Gastroesophageal sphincter (tissue), 4 donors: ENCODE results near the gene GJC1. TPM values are rescaled to one million over a fixed set of nuclear protein-coding genes. Genes with fewer than 3 reads are reported as not detected.
A peak's percentile ranks its signal among the peaks of the same experiment; 100 is the strongest.

Source experiments
- ATAC-seq: fragments of 150-250 bp; one replicate; pipeline ENCODE4 v1.9.1; 2016; ENCODE audit warnings: mild to moderate bottlenecking, moderate library complexity
- H3K27ac ChIP-seq, 4 donors: fragments of 200-600 bp; sonication (generic) in 3 of 4; 1 replicate in 3 of 4; 2 replicates in 1 of 4; pipeline ENCODE4 v1.5.1; 2016 to 2019
- H3K27me3 ChIP-seq: fragments of 200-600 bp; sonication (generic); one replicate; pipeline ENCODE4 v1.5.1; 2019
- H3K36me3 ChIP-seq, 2 donors: fragments of 200-600 bp; sonication (generic); one replicate each; pipeline ENCODE4 v1.5.1; 2019; ENCODE audit warnings: control low read depth in 1 of 2
- H3K4me1 ChIP-seq, 3 donors: fragments of 200-600 bp; sonication (generic); 1 replicate in 2 of 3; 2 replicates in 1 of 3; pipeline ENCODE4 v1.5.1; 2016 to 2019; ENCODE audit warnings: control low read depth in 2 of 3
- H3K4me3 ChIP-seq, 2 donors: fragments of 200-600 bp; sonication (generic); one replicate each; pipeline ENCODE4 v1.5.1; 2019; ENCODE audit warnings: mild to moderate bottlenecking in 1 of 2, moderate library complexity in 1 of 2
- H3K9me3 ChIP-seq, 3 donors: fragments of 200-600 bp; sonication (generic); one replicate each; pipeline ENCODE4 v1.5.1; 2017 to 2019; ENCODE audit warnings: control low read depth in 2 of 3
- EP300 ChIP-seq: sonication (generic); formaldehyde crosslinking; IDR thresholded peaks from one replicate; pipeline ENCODE4 v1.6.1; 2017; ENCODE audit warnings: antibody characterized with exemption, mild to moderate bottlenecking
- POLR2A ChIP-seq, 2 donors: fragments of 450-650 bp; IDR thresholded peaks; one replicate each; pipeline ENCODE4 v1.6.1; 2017; ENCODE audit warnings: antibody characterized with exemption in 2 of 2, mild to moderate bottlenecking in 2 of 2, moderate library complexity in 1 of 2
- POLR2AphosphoS5 ChIP-seq: sonication (generic); formaldehyde crosslinking; IDR thresholded peaks from one replicate; pipeline ENCODE4 v1.6.1; 2017; ENCODE audit warnings: antibody characterized with exemption
- WGBS, 2 donors: methylation state at CpG; one replicate each; pipeline ENCODE4 v1.1.5; 2018; ENCODE audit warnings: low coverage in 1 of 2; 5-methylcytosine and 5-hydroxymethylcytosine counted together
- total RNA-seq, 4 donors: library from RNA; depleted of rRNA; stranded (reverse); fragments of >200 nt; gene quantifications; one replicate each; pipeline ENCODE4 v1.1.0, GENCODE V29; 2016
- TF ChIP-seq, protein P1 (sequence below), 4 experiments: fragments of 200-600 bp in 2 of 4; fragments of 450-650 bp in 2 of 4; sonication (generic) in 1 of 4; IDR thresholded peaks; one replicate each; pipeline ENCODE4 v1.5.1; 2017 to 2019; ENCODE audit warnings: antibody characterized with exemption in 4 of 4, mild to moderate bottlenecking in 2 of 4, moderate library complexity in 2 of 4

Gene GJC1
- total RNA-seq, 4 donors from 2014 or later: 28.2 to 78.3 (median 44.5) TPM

- Histone ChIP-seq H3K4me3 (no peak within 1 kb of the TSS), H3K36me3 (peaks cover 0 to 36% of the 10 kb centered on the region in 2 donors), H3K27me3 (no peaks in the 10 kb centered on the region), H3K27ac (peak within 1 kb of the TSS in 1 of 4 donors; percentile 17), H3K9me3 (no peaks in the 10 kb centered on the region), H3K4me1 (peaks cover 0 to 16% (median 0%) of the 10 kb centered on the region in 3 donors)
- TF ChIP-seq POLR2A (IDR thresholded peaks at IDR 0.05) (no peak), POLR2AphosphoS5 (no peak), EP300 (no peak)
- TF ChIP-seq, protein P1, sequence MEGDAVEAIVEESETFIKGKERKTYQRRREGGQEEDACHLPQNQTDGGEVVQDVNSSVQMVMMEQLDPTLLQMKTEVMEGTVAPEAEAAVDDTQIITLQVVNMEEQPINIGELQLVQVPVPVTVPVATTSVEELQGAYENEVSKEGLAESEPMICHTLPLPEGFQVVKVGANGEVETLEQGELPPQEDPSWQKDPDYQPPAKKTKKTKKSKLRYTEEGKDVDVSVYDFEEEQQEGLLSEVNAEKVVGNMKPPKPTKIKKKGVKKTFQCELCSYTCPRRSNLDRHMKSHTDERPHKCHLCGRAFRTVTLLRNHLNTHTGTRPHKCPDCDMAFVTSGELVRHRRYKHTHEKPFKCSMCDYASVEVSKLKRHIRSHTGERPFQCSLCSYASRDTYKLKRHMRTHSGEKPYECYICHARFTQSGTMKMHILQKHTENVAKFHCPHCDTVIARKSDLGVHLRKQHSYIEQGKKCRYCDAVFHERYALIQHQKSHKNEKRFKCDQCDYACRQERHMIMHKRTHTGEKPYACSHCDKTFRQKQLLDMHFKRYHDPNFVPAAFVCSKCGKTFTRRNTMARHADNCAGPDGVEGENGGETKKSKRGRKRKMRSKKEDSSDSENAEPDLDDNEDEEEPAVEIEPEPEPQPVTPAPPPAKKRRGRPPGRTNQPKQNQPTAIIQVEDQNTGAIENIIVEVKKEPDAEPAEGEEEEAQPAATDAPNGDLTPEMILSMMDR (IDR thresholded peaks at IDR 0.05): no peak
- ATAC-seq: no peak
- 100% methylated on average over 1 of the region's 2 CpGs; no CpG with 5 or more reads in 1 of the 2 donors for WGBS, 2 donors
Observed at GRCh38 chr17:44847586-44847985, 17.5 kb upstream of the GJC1 start, which contains the start of gene HIGD1B. Gene HIGD1B (plus strand): TSS chr17:44847883. CDS start chr17:44848153, 270 bp downstream.

GRCh38 chr17:44846206-44846605 is 16.1 kb upstream of the GJC1 start:
- no peak for TF ChIP-seq POLR2A (IDR thresholded peaks at IDR 0.05)
- TF ChIP-seq POLR2AphosphoS5: no peak
- TF ChIP-seq, protein P1 (IDR thresholded peaks at IDR 0.05): no peak
- no peak for TF ChIP-seq EP300
- 100% methylated on average over 1 of the region's 8 CpGs; no CpG with 5 or more reads in 1 of the 2 donors for WGBS, 2 donors
- H3K9me3 ChIP-seq: no peaks in the 10 kb centered on the region
- ATAC-seq: no peak
- no peak overlapping the region for H3K27ac ChIP-seq
- peaks cover 0 to 21% (median 0%) of the 10 kb centered on the region in 3 donors for H3K4me1 ChIP-seq
- peaks cover 0 to 22% of the 10 kb centered on the region in 2 donors for H3K36me3 ChIP-seq
- no peak overlapping the region for H3K4me3 ChIP-seq
- H3K27me3 ChIP-seq: no peaks in the 10 kb centered on the region

DNA sequence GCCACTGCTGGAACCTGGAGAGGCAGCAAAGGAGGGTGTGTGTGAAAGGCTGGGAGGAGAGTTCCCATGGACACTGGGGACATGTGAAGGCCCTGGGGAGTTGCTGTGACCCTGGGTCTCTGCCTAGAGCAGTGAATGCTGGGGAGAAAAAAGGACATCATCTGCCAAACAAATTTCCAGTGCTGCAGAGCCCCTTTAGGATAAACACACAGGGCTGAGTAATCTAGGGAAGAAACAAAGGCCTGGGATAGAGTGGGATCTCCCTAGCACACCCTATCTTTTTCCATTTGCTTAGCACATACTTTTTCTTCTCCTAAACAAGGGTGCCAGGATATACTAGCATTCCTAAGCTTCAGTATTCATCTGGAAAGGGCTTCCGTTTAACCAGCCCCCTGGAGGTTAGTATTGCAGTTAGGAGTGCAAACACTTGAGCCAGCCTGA is 14.3 kb upstream of the GJC1 start:
- peak overlapping the region in 1 of 4 donors; percentile 16 for H3K27ac ChIP-seq
- peaks cover 0 to 21% (median 0%) of the 10 kb centered on the region in 3 donors for H3K4me1 ChIP-seq
- H3K9me3 ChIP-seq: no peaks in the 10 kb centered on the region
- no peak overlapping the region for H3K4me3 ChIP-seq
- WGBS, 2 donors: 0 to 11% methylated on average over 1 of the region's 1 CpG
- TF ChIP-seq POLR2AphosphoS5 (no peak), POLR2A (IDR thresholded peaks at IDR 0.05) (no peak)
- TF ChIP-seq, protein P1 (IDR thresholded peaks at IDR 0.05): peak in 1 of 4 experiments; percentile 19
- no peaks in the 10 kb centered on the region for H3K27me3 ChIP-seq
- ATAC-seq: no peak
- H3K36me3 ChIP-seq: peaks cover 0 to 5% of the 10 kb centered on the region in 2 donors

DNA sequence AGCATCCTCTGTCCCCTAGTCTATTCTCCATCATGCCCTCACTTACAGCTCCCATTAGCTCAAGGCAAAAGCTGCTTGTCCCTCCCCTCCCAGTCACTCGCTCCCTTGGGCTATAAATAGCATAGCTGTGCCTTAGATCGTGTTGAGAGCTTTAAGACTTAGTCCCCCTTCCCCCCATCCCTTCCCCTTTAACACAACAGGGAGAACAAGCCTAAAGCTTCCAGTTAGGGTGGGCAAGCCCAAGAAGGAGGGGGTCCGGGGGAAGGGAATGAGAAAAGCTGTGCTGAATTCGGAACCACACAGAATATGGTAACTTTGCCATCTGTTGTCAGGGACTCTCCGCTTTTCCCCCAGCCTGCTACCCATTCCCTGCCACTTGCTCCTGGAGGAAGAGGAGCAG is 12.7 kb upstream of the GJC1 start:
- H3K36me3 ChIP-seq: no peaks in the 10 kb centered on the region
- no peaks in the 10 kb centered on the region for H3K27me3 ChIP-seq
- peak; percentile 62 for ATAC-seq
- TF ChIP-seq, protein P1 (IDR thresholded peaks at IDR 0.05): no peak
- TF ChIP-seq EP300 (no peak), POLR2A (IDR thresholded peaks at IDR 0.05) (no peak), POLR2AphosphoS5 (no peak)
- no peak overlapping the region for H3K4me3 ChIP-seq
- H3K27ac ChIP-seq: peak overlapping the region in 2 of 4 donors; percentile 23 to 24
- H3K4me1 ChIP-seq: peaks cover 0 to 21% (median 0%) of the 10 kb centered on the region in 3 donors
- WGBS, 2 donors: 40% methylated on average over 5 of the region's 5 CpGs; no CpG with 5 or more reads in 1 of the 2 donors
- H3K9me3 ChIP-seq: no peaks in the 10 kb centered on the region

- WGBS, 2 donors: 60 to 64% methylated on average over 1 to 3 of the region's 3 CpGs
- ATAC-seq: no peak
- TF ChIP-seq EP300: no peak
- TF ChIP-seq, protein P1 (IDR thresholded peaks at IDR 0.05): no peak
- no peak for TF ChIP-seq POLR2A (IDR thresholded peaks at IDR 0.05)
- no peak for TF ChIP-seq POLR2AphosphoS5
- Histone ChIP-seq H3K27ac (no peak overlapping the region), H3K27me3 (no peaks in the 10 kb centered on the region), H3K4me1 (peaks cover 0 to 21% (median 0%) of the 10 kb centered on the region in 3 donors), H3K9me3 (no peaks in the 10 kb centered on the region), H3K4me3 (no peak overlapping the region), H3K36me3 (no peaks in the 10 kb centered on the region)
Observed at GRCh38 chr17:44840936-44841335, 10.8 kb upstream of the GJC1 start.
